ENCODE results near the gene SERHL2.
A peak's percentile ranks its signal among the peaks of the same experiment; 100 is the strongest.
"Not testable (repeated sequence)": the region's sequence is repeated elsewhere in the genome, so short reads cannot be mapped to it uniquely, and the experiment has no call there.

The SERHL2 gene

DNA sequence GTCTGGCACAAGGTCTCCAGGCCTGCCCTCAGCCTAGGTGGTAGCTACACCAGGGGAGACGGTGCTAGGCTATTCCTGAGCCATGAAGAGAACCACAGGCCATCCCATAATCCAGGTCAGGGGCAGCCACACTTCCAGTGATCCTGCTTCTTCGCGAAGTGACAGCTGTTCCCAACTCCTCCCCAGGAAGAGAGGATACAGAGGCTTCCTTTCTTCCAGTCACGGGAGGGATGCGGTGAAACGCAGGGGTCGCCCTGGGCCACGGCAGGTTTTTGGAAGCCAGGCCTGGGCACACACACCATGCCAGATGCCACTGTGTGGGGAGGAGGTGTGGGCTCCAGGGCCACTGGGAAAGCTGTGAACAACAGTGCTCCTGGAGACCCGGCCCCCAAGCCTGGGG lies 23.4 kb downstream of the SERHL2 start:
- H3K36me3 ChIP-seq (ENCODE audit: control insufficient read depth in 1 of 2, insufficient read depth in 2 of 2, low read length in 2 of 2), result peaks cover 0 to 45% of the 10 kb centered on the region in 2 donors
- not testable (repeated sequence) for H3K27me3 ChIP-seq (ENCODE audit: low read depth, low read length); H3K4me3 ChIP-seq (ENCODE audit: low read depth in 1 of 2, low read length in 2 of 2); H3K9me3 ChIP-seq (ENCODE audit: control insufficient read depth in 1 of 2, low read length in 2 of 2); H3K27ac ChIP-seq (ENCODE audit: low read length); H3K4me1 ChIP-seq (ENCODE audit: control insufficient read depth in 1 of 2, insufficient read depth in 2 of 2, low read length in 2 of 2)

GRCh38 chr22:42577623-42578240 lies 24.0 kb downstream of the SERHL2 start:
- Histone ChIP-seq H3K4me1 (ENCODE audit: control insufficient read depth in 1 of 2, insufficient read depth in 2 of 2, low read length in 2 of 2) (peaks cover 0 to 4% of the 10 kb centered on the region in 2 donors), H3K9me3 (ENCODE audit: control insufficient read depth in 1 of 2, low read length in 2 of 2) (no peaks in the 10 kb centered on the region), H3K4me3 (ENCODE audit: low read depth in 1 of 2, low read length in 2 of 2) (no peak overlapping the region), H3K27me3 (ENCODE audit: low read depth, low read length) (no peaks in the 10 kb centered on the region), H3K27ac (ENCODE audit: low read length) (no peak overlapping the region), H3K36me3 (ENCODE audit: control insufficient read depth in 1 of 2, insufficient read depth in 2 of 2, low read length in 2 of 2) (peaks cover 0 to 39% of the 10 kb centered on the region in 2 donors)

DNA sequence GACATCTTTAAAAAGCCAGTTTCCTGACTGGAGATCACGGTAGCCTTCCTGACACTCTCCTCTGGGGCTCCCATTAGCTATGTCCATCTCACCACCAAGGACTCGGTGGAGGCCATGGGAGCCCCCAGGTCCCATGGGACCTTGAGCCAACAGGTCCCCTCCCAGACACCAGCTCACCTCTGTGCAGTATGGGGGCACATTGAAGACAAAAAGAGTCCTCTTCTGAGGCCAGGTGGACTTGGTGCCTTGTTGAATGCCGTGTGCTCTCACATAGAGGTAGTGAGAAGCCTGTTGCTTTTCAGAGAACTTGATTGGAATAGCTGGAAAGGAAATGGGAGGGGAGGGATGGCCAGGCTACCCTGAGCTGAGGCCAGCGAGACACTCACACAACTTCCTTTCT lies 26.3 kb downstream of the SERHL2 start:
- H3K4me1 ChIP-seq (ENCODE audit: control insufficient read depth in 1 of 2, insufficient read depth in 2 of 2, low read length in 2 of 2); H3K9me3 ChIP-seq (ENCODE audit: control insufficient read depth in 1 of 2, low read length in 2 of 2); H3K27ac ChIP-seq (ENCODE audit: low read length); H3K27me3 ChIP-seq (ENCODE audit: low read depth, low read length); H3K4me3 ChIP-seq (ENCODE audit: low read depth in 1 of 2, low read length in 2 of 2): not testable (repeated sequence)
- H3K36me3 ChIP-seq (ENCODE audit: control insufficient read depth in 1 of 2, insufficient read depth in 2 of 2, low read length in 2 of 2), result peaks cover 14 to 44% of the 10 kb centered on the region in 2 donors

DNA sequence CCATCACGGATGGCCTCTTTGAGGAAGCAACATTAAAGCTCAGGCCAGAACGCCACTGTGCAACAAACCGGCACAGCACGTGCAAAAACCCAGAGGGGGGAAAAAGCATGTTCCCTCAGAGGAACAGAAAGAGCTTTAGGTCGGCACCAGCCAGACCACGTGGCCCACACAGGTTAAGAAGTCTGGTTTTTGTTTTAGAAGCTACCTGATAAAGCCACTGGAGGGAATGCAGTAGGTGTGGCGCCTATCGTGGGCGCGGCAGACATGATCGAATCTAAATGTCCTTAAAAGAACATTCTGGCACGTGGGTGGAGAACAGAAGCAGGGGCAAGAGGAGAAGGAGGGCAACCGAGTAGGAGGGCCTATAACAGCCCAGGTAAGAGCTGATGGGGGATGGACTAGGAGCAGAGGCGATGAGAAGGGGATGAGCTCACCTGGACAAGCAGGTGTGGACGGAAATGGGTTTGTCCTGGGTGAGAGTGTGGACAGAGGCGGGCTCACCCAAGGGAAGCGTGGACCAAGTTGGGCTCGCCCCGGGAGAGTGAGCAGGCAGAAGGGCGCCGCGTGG lies 27.5 kb downstream of the SERHL2 start:
- not testable (repeated sequence) for H3K4me1 ChIP-seq (ENCODE audit: control insufficient read depth in 1 of 2, insufficient read depth in 2 of 2, low read length in 2 of 2); H3K27ac ChIP-seq (ENCODE audit: low read length); H3K9me3 ChIP-seq (ENCODE audit: control insufficient read depth in 1 of 2, low read length in 2 of 2); H3K27me3 ChIP-seq (ENCODE audit: low read depth, low read length)
- Histone ChIP-seq H3K36me3 (ENCODE audit: control insufficient read depth in 1 of 2, insufficient read depth in 2 of 2, low read length in 2 of 2) (peaks cover 24 to 49% of the 10 kb centered on the region in 2 donors), H3K4me3 (ENCODE audit: low read depth in 1 of 2, low read length in 2 of 2) (peak overlapping the region; percentile 48 to 88)

GRCh38 chr22:42581762-42582716 lies 28.3 kb downstream of the SERHL2 start:
- Histone ChIP-seq H3K36me3 (ENCODE audit: control insufficient read depth in 1 of 2, insufficient read depth in 2 of 2, low read length in 2 of 2) (peaks cover 31 to 56% of the 10 kb centered on the region in 2 donors), H3K27ac (ENCODE audit: low read length) (no peak overlapping the region), H3K4me1 (ENCODE audit: control insufficient read depth in 1 of 2, insufficient read depth in 2 of 2, low read length in 2 of 2) (peaks cover 0 to 4% of the 10 kb centered on the region in 2 donors), H3K9me3 (ENCODE audit: control insufficient read depth in 1 of 2, low read length in 2 of 2) (no peaks in the 10 kb centered on the region), H3K4me3 (ENCODE audit: low read depth in 1 of 2, low read length in 2 of 2) (peak overlapping the region; percentile 11 to 88), H3K27me3 (ENCODE audit: low read depth, low read length) (no peaks in the 10 kb centered on the region)

- peaks cover 0 to 4% of the 10 kb centered on the region in 2 donors for H3K4me1 ChIP-seq (ENCODE audit: control insufficient read depth in 1 of 2, insufficient read depth in 2 of 2, low read length in 2 of 2)
- peaks cover 37 to 59% of the 10 kb centered on the region in 2 donors for H3K36me3 ChIP-seq (ENCODE audit: control insufficient read depth in 1 of 2, insufficient read depth in 2 of 2, low read length in 2 of 2)
- H3K27me3 ChIP-seq (ENCODE audit: low read depth, low read length), result no peaks in the 10 kb centered on the region
- no peaks in the 10 kb centered on the region for H3K9me3 ChIP-seq (ENCODE audit: control insufficient read depth in 1 of 2, low read length in 2 of 2)
- H3K27ac ChIP-seq (ENCODE audit: low read length), result no peak overlapping the region
- H3K4me3 ChIP-seq (ENCODE audit: low read depth in 1 of 2, low read length in 2 of 2), result no peak overlapping the region
Measured at GRCh38 chr22:42582987-42583386, 29.2 kb downstream of the SERHL2 start.

GRCh38 chr22:42584364-42584940 lies 30.7 kb downstream of the SERHL2 start:
- H3K4me3 ChIP-seq (ENCODE audit: low read depth in 1 of 2, low read length in 2 of 2), result no peak overlapping the region
- H3K27ac ChIP-seq (ENCODE audit: low read length), result no peak overlapping the region
- no peaks in the 10 kb centered on the region for H3K9me3 ChIP-seq (ENCODE audit: control insufficient read depth in 1 of 2, low read length in 2 of 2)
- peaks cover 37 to 62% of the 10 kb centered on the region in 2 donors for H3K36me3 ChIP-seq (ENCODE audit: control insufficient read depth in 1 of 2, insufficient read depth in 2 of 2, low read length in 2 of 2)
- no peaks in the 10 kb centered on the region for H3K27me3 ChIP-seq (ENCODE audit: low read depth, low read length)
- H3K4me1 ChIP-seq (ENCODE audit: control insufficient read depth in 1 of 2, insufficient read depth in 2 of 2, low read length in 2 of 2), result peaks cover 0 to 4% of the 10 kb centered on the region in 2 donors

GRCh38 chr22:42585096-42585495 lies 31.3 kb downstream of the SERHL2 start:
- Histone ChIP-seq H3K4me3 (ENCODE audit: low read depth in 1 of 2, low read length in 2 of 2) (no peak overlapping the region), H3K4me1 (ENCODE audit: control insufficient read depth in 1 of 2, insufficient read depth in 2 of 2, low read length in 2 of 2) (peaks cover 0 to 4% of the 10 kb centered on the region in 2 donors), H3K9me3 (ENCODE audit: control insufficient read depth in 1 of 2, low read length in 2 of 2) (no peaks in the 10 kb centered on the region), H3K27me3 (ENCODE audit: low read depth, low read length) (no peaks in the 10 kb centered on the region), H3K36me3 (ENCODE audit: control insufficient read depth in 1 of 2, insufficient read depth in 2 of 2, low read length in 2 of 2) (peaks cover 40 to 68% of the 10 kb centered on the region in 2 donors), H3K27ac (ENCODE audit: low read length) (no peak overlapping the region)

DNA sequence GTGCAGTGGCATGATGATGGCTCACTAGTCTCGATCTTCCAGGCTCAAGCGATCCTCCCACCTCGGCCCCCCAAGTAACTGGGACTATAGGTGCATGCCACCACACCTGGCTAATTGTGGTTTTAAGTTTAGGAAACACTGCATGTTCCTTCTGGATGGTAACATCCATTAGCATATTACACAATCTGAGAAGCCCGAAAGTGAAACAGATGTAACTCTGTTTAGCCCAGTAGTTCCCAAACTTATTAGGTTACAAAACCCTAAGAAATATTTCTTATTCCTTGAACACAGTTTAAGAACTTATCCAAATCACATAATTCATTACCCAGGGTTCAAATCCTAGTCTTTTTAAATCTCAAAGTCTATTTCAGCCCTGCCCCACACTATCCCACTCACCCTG lies 32.6 kb downstream of the SERHL2 start:
- no peak overlapping the region for H3K4me3 ChIP-seq (ENCODE audit: low read depth in 1 of 2, low read length in 2 of 2)
- H3K36me3 ChIP-seq (ENCODE audit: control insufficient read depth in 1 of 2, insufficient read depth in 2 of 2, low read length in 2 of 2), result peaks cover 44 to 78% of the 10 kb centered on the region in 2 donors
- H3K4me1 ChIP-seq (ENCODE audit: control insufficient read depth in 1 of 2, insufficient read depth in 2 of 2, low read length in 2 of 2), result no peaks in the 10 kb centered on the region
- H3K9me3 ChIP-seq (ENCODE audit: control insufficient read depth in 1 of 2, low read length in 2 of 2), result no peaks in the 10 kb centered on the region
- H3K27ac ChIP-seq (ENCODE audit: low read length), result no peak overlapping the region
- H3K27me3 ChIP-seq (ENCODE audit: low read depth, low read length), result no peaks in the 10 kb centered on the region

DNA sequence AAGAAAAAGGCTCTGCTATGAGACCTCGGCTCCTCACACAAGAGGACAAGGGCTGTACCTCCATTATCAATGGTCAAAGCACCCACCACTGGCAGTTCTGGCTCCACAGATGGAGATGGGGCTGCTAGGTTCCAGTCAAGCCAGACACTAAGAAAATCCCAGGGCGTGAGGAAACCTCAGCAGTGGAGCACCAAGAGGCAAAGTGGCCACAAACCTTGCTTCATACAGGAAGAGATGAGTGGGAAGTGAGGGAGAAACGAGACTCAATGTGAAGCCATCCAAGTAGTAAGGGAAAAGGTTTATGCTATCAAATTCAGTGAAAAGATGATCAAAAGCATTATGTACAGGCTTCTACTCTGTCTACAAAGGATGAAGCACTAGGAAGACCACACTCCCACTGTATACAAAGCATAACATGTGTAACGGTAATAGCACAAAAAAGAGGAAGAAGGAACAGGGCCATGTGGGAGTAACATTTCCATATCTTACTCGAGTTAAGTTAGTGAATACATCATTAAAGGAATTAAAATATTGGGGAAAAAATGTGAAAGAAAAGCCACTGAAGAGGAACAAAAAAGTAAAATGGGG lies 33.9 kb downstream of the SERHL2 start:
- no peaks in the 10 kb centered on the region for H3K9me3 ChIP-seq (ENCODE audit: control insufficient read depth in 1 of 2, low read length in 2 of 2)
- peaks cover 55 to 91% of the 10 kb centered on the region in 2 donors for H3K36me3 ChIP-seq (ENCODE audit: control insufficient read depth in 1 of 2, insufficient read depth in 2 of 2, low read length in 2 of 2)
- H3K4me1 ChIP-seq (ENCODE audit: control insufficient read depth in 1 of 2, insufficient read depth in 2 of 2, low read length in 2 of 2), result no peaks in the 10 kb centered on the region
- no peak overlapping the region for H3K27ac ChIP-seq (ENCODE audit: low read length)
- no peak overlapping the region for H3K4me3 ChIP-seq (ENCODE audit: low read depth in 1 of 2, low read length in 2 of 2)
- H3K27me3 ChIP-seq (ENCODE audit: low read depth, low read length), result no peaks in the 10 kb centered on the region

GRCh38 chr22:42591987-42592386 lies 38.2 kb downstream of the SERHL2 start:
- Histone ChIP-seq H3K27ac (ENCODE audit: low read length) (no peak overlapping the region), H3K4me1 (ENCODE audit: control insufficient read depth in 1 of 2, insufficient read depth in 2 of 2, low read length in 2 of 2) (peaks cover 0 to 8% of the 10 kb centered on the region in 2 donors), H3K27me3 (ENCODE audit: low read depth, low read length) (no peaks in the 10 kb centered on the region), H3K4me3 (ENCODE audit: low read depth in 1 of 2, low read length in 2 of 2) (no peak overlapping the region), H3K36me3 (ENCODE audit: control insufficient read depth in 1 of 2, insufficient read depth in 2 of 2, low read length in 2 of 2) (peaks cover 54 to 88% of the 10 kb centered on the region in 2 donors), H3K9me3 (ENCODE audit: control insufficient read depth in 1 of 2, low read length in 2 of 2) (no peaks in the 10 kb centered on the region)
